ENCODE measurements around the gene TADA3.

The TADA3 gene

DNA sequence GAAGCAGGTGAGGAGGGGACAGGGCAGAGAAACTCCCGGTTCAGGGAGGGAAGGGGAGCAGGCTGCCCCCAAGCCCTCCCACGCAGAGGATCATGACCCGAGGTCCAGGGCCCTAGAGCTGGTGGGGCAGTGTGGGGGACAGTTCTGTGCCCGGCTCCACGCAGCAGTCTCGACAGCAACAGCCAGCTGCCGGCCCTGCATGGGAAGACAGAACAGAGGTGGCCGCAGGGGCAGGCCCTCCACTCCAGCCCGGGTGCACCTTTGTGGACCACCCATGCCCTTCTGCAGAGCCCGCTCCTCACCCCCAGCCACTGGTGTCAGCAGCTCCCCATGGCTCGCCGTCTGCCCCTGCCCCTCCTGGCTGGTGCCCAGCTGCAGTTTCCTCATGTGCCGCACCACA is 34.8 kb downstream of the TADA3 start:
- DNase-seq, result no peak

DNA sequence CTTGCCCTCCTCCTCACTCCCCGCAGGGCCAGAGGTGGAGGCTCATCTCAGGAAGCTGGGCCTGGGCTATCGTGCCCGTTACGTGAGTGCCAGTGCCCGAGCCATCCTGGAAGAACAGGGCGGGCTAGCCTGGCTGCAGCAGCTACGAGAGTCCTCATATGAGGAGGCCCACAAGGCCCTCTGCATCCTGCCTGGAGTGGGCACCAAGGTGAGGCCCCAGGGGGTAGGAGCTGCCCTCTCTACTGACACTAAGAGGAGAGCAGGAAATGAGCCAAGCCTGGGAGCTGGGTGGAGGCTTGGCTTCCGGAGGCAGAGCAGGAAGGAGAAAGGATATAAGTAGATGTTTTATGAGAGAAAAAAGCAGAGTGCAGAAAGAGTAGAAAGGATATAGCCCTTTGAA is 37.6 kb downstream of the TADA3 start:
- no peak for DNase-seq

DNA sequence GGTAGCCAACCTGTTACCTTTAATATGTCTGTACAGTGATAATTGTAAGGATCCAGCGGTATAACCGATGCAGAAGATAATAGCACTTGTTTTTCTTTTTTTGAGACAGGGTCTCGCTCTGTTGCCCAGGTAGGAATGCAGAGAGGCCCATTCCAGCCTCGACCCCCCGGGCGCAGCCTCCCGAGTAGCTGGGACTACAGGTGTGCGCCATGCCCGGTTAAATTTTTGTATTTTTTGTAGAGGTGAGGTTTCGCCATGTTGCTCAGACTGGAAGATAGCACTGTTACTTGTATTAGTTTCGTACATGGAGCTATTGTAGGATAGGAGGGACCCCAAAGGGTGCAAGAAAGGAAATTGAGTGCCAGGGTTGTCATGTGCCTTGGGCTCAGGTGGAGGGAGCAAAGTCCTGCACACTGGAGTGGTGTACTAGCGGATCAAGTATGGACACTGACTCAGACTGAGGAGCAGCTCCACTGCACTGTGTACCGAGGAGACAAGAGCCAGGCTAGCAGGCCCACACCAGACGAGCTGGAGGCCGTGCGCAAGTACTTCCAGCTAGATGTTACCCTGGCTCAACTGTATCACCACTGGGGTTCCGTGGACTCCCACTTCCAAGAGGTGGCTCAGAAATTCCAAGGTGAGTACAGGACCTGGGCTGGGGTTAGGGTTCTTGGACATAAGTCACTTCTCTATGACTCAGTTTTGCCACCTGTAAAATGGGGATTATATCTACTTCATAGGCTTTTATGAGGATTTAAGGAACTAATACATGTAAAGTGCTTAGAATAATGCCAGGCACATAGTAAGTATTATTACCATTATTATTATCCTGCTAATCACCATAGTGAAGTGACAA is 41.5 kb downstream of the TADA3 start:
- DNase-seq, result no peak

DNA sequence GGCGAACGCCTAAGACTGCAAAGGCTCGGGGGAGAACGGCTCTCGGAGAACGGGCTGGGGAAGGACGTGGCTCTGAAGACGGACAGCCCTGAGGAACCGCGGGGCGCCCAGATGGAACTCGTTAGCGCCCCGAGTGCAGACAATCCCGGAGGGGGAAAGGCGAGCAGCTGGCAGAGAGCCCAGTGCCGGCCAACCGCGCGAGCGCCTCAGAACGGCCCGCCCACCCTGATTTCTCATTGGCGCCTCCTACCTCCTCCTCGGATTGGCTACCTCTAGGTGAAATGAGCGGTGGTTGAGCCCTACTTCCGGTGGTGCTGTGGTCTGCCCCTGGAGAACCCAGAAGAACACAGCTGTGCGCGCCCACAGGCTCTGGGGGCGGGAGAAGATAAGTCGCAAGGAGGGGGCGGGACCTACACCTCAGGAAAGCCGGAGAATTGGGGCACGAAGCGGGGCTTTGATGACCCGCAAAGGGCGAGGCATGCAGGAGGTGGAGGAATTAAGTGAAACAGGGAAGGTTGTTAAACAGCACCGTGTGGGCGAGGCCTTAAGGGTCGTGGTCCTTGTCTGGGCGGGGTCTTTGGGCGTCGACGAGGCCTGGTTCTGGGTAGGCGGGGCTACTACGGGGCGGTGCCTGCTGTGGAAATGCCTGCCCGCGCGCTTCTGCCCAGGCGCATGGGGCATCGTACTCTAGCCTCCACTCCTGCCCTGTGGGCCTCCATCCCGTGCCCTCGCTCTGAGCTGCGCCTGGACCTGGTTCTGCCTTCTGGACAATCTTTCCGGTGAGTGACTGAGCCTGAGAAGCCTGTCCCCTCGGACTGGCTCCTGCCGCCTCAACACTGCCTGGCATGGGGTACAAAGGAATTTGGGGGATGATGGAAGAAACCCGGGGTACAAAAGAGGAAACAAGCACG is 42.4 kb downstream of the TADA3 start, which contains the start of gene OGG1:
Gene OGG1 (plus strand): TSS at position 308 of the 911 bp plus-strand sequence. CDS start 335 bp downstream, at position 643.
- DNase-seq, result peak; percentile 94

GRCh38 chr3:9749296-9749644 is 43.0 kb downstream of the TADA3 start:
- no peak for DNase-seq

DNA sequence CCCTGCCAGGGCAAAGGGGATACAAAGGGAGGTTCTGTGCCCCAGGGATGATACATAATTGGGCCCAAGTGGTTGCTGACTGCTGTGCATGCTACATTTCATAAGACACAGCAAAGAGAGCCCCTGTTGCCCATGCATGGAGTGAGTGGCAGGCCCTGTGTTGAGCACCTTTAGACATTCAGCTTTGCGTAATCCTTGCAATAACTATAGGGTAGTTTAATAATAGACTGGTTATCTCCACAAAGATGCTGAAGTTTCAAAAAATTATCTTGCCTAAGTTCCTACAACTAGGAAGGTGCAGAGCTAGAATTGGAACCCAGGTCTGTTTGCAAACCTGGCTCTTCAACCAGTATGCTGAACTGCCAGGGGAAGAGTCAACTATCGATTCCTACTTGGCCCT is 44.2 kb downstream of the TADA3 start:
- DNase-seq, result no peak

DNA sequence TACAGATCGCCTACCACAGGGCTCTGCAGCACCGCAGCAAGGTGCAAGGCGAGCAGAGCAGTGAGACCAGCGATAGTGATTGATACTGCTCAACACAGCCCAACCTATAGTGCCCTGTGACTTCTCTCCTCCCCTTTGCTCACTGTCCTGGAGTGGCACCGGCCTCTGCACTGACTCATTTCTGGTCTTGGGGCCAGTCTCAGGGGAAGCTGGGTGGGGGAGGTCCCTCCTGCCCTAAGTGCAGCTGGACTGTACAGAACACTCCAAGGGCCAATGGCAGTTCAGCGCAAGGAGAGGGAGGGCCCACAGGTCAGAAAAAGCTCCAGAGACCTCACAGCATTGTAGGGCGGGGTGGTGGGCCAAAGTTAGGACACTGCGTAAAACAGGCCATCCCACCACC is 45.0 kb downstream of the TADA3 start:
- DNase-seq, result no peak

- DNase-seq, result no peak
These were observed 45.9 kb downstream of the TADA3 start for GRCh38 chr3:9746330-9746729.

DNA sequence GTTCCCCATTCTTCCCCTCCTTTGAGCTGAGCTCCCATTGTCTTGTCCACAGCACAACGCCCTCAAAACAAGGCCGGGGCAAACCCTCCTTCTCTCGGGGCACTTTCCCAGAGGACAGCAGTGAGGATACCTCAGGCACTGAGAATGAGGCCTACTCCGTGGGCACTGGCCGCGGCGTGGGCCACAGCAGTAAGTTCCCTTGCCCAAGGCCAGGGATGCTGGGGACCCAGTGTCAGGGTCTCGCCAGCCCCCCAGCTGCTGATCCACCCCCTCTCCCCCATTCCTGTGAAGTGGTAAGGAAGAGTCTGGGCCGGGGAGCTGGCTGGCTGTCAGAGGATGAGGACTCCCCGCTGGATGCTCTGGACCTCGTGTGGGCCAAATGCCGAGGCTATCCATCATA is 46.8 kb downstream of the TADA3 start:
- no peak for DNase-seq

GRCh38 chr3:9744162-9744561 is 48.1 kb downstream of the TADA3 start:
- DNase-seq, result no peak

GRCh38 chr3:9743548-9743947 is 48.7 kb downstream of the TADA3 start:
- no peak for DNase-seq

DNA sequence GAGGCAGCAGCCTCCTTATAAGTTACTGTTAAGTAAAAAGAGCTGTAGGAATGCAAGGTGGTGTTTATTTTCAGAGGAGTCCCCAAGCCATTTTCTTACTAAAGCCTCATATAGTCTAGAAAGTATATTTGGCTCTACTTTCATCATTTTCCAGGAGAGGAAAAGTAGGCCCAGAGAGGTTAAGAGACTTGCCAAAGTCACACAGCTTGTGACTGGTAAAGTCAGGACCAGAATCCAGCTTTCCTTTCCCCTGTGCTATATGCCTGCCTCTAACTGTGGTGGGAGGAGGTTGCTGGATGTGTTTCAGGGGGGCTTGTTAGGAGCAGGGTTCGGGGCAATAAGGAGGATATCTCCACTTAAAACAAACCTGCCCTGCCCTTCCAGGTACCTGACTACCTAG is 49.7 kb downstream of the TADA3 start:
- no peak for DNase-seq

DNA sequence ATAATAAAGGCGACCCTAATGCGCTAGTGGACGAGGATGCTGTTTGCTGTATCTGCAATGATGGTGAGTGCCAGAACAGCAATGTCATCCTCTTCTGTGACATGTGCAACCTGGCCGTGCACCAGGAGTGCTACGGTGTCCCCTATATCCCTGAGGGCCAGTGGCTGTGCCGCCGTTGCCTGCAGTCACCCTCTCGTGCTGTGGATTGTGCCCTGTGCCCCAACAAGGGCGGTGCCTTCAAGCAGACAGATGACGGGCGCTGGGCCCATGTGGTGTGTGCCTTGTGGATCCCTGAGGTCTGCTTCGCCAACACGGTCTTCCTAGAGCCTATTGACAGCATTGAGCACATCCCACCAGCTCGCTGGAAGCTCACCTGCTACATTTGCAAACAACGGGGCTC is 53.1 kb downstream of the TADA3 start:
- DNase-seq, result no peak

DNA sequence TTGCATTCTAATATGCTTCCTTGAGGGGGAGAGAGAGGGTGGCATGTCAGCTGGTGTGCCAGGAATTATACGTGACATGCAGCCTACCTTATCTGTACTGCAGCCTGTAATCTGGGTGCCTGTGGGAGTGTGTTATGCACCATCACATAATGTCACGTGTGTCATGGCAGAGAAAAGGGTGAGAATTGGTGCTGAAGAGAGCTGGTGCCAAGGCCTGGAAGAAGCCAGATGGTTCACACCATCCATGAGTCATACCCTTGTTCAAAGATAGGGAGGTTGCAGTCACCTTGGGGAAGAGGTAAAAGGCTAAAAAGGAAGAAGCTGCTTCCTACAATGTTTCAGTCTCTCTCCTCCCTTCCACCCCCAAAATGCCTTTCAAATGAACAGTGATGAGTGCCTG is 55.4 kb downstream of the TADA3 start:
- DNase-seq, result no peak

GRCh38 chr3:9732740-9733115 is 59.5 kb downstream of the TADA3 start:
- no peak for DNase-seq

- peak; percentile 56 for DNase-seq
These were observed 60.1 kb downstream of the TADA3 start for GRCh38 chr3:9732080-9732739.

- peak; percentile 100 for DNase-seq
These were observed 60.8 kb downstream of the TADA3 start, which contains the start of gene BRPF1 for GRCh38 chr3:9731206-9732079. BRPF1 (plus strand) TSS chr3:9731735; CDS start chr3:9734141, 2,406 bp downstream.

GRCh38 chr3:9730657-9731205 is 61.5 kb downstream of the TADA3 start:
- no peak for DNase-seq

Measured in activated gamma-delta T cell treated with Interleukin-2 at 50 U/mL for 16 hours (primary cell).